Measurements from ENCODE around the gene ANKRD13D.

DNA sequence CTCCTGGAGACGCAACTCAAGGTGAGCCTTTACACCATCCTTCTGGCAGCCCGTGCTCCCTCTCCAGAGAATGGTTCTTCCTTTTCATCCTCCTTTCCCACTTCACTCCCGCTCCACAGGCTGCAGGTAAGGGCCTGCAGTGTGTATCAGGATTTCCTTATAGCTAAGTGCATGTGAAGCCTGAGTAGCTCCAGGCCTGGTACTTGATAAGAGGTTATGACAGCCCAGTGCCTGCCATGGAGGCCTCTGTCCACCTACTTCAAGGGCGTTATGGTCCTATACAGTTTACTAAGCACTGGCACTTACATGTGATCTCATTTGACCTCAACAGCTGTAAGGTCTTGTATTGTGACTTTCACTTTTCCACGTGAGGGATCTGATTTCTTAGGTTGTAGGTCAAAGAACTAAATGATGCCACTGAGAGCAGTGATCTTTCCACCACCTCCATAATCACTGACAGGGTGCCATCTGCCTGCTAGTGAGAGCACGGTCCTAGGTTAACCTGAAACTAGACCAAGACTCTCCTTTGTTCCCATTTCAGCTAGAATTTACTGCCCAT, 32.3 kb downstream of the ANKRD13D start:
- no peak for TF ChIP-seq CTCF (IDR thresholded peaks at IDR 0.05)
- TF ChIP-seq POLR2A (IDR thresholded peaks at IDR 0.05): no peak
- TF ChIP-seq POLR2AphosphoS5 (IDR thresholded peaks at IDR 0.05; ENCODE audit: insufficient read depth in 1 of 2, low read depth in 1 of 2): no peak
